ENCODE measurements around the gene NUDT10. TPM values are rescaled to one million over a fixed set of nuclear protein-coding genes. Genes with fewer than 3 reads are reported as not detected.

The NUDT10 gene
- total and polyA plus RNA-seq, 2 experiments from 2014 or later: 20.9 to 35.5 TPM

DNA sequence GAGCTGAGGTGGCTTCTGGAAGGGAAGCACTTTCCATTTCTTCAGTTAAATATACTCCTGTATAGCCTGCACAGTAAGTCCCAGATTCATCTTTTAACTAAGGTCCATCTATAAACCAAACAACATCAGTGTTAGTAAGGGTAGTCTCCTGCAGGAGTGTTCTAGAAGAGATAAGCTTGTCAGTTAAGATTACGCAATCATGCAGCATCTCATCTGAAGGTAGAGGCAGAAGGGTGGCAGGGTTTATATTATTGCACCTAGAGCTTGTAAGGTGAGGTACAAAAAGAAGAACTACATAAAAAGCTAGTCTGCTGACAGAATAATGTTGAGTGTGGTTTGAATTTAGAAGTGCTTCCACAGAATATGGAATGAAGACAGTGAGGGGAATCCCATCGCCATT, 44.0 kb downstream of the NUDT10 start (continued):
- TF ChIP-seq, protein P1, sequence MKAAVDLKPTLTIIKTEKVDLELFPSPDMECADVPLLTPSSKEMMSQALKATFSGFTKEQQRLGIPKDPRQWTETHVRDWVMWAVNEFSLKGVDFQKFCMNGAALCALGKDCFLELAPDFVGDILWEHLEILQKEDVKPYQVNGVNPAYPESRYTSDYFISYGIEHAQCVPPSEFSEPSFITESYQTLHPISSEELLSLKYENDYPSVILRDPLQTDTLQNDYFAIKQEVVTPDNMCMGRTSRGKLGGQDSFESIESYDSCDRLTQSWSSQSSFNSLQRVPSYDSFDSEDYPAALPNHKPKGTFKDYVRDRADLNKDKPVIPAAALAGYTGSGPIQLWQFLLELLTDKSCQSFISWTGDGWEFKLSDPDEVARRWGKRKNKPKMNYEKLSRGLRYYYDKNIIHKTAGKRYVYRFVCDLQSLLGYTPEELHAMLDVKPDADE (IDR thresholded peaks at IDR 0.05): no peak
- TF ChIP-seq STAT1 (IDR thresholded peaks at IDR 0.05; ENCODE audit: unreplicated experiment) (no peak), ZNF114 (CRISPR knock-in tag; IDR thresholded peaks at IDR 0.05) (no peak)

Other genes starting within 250 kb of the NUDT10 start
- gene NUDT11, start 163.8 kb downstream of the NUDT10 start, total RNA-seq (2014; rRNA removed; shearing (Covaris generic)): 39.2 and 52.7 TPM in 2 replicates
- gene NUDT11, start 163.8 kb downstream of the NUDT10 start, polyA plus RNA-seq (2016; fragmentation: Nextera tagmentation; extraction: Ambion mirVana): 25.0 and 27.5 TPM in 2 replicates